Measurements from ENCODE around the gene RFX1. TPM values are rescaled to one million over a fixed set of nuclear protein-coding genes. Genes with fewer than 3 reads are reported as not detected.
"Not testable (repeated sequence)": the region's sequence is repeated elsewhere in the genome, so short reads cannot be mapped to it uniquely, and the experiment has no call there.

The RFX1 gene
- total and polyA plus RNA-seq, 2 of the 13 experiments (the other 11 are each of a cell fraction or from before 2014, with no cell fraction given) = 1.1 to 1.3 TPM

GRCh38 chr19:14048443-14049153, 42.5 kb upstream of the RFX1 start:
- Histone ChIP-seq H3K9ac (ENCODE audit: insufficient read depth, low read depth, low read length) (no peak overlapping the region), H4K20me1 (ENCODE audit: insufficient read depth, low read length) (no peaks in the 10 kb centered on the region), H3K4me2 (ENCODE audit: low read depth, low read length) (no peak overlapping the region), H3K79me2 (ENCODE audit: insufficient read depth, low read length) (no peaks in the 10 kb centered on the region), H3K4me3 (replicated peaks in 1 of 3; ENCODE audit: insufficient read depth in 1 of 3, low read depth in 2 of 3, low read length in 3 of 3) (no peak overlapping the region), H3K27me3 (ENCODE audit: control insufficient read depth in 1 of 2, insufficient read depth in 2 of 2, low read length in 2 of 2) (no peaks in the 10 kb centered on the region), H3K4me1 (ENCODE audit: insufficient read depth, low read length) (no peaks in the 10 kb centered on the region), H3K9me3 (ENCODE audit: low read length) (peaks cover 4% of the 10 kb centered on the region), H2AFZ (ENCODE audit: low read length) (no peak overlapping the region), H3K27ac (ENCODE audit: extremely low read length, insufficient read depth, low read length) (no peak overlapping the region), H3K36me3 (replicated peaks in 1 of 2; ENCODE audit: control insufficient read depth in 1 of 2, insufficient read depth in 2 of 2, low read length in 2 of 2) (no peaks in the 10 kb centered on the region)
- ATAC-seq = peak; percentile 72
- POLR2A ChIA-PET = interaction anchor here (0.7 kb wide), 1 partner anchor 165 kb away, joined by 3 read pairs; no protein-coding TSS in a partner anchor
- FAIRE-seq = no peak
- intact Hi-C loops (cut with micrococcal nuclease; ENCODE audit: unreplicated experiment) = no loop called here
- BruUV-seq (replicated peaks) = no TSS peak
- 84% methylated on average over 8 of the region's 8 CpGs for whole genome bisulfite sequencing (ENCODE audit: low lambda C conversion rate)
- CTCF ChIA-PET (ENCODE audit: low intra/inter-chr PET ratio, low total read pairs) = no interaction called here
- DNase-seq (ENCODE audit: low spot score) = peak; percentile 23
- in situ Hi-C loops (cut with HindIII; ENCODE audit: extremely low pct_ligation_motif_present, low pct_unique_long_range_greater_than_20kb) = no loop called here
- TF ChIP-seq XRCC5 (optimal IDR thresholded peaks at IDR 0.05; ENCODE audit: low read length) (peak; percentile 74), STAG1 (CRISPR knock-in tag; IDR thresholded peaks at IDR 0.05) (peak; percentile 55), KDM2A (CRISPR knock-in tag; IDR thresholded peaks at IDR 0.05; ENCODE audit: borderline replicate concordance, low read depth) (peak; percentile 33; the same call in 1 of the 2 replicates), POLR2G (IDR thresholded peaks at IDR 0.05; ENCODE audit: low read depth, low read length) (no peak), RAD21 (CRISPR knock-in tag; IDR thresholded peaks at IDR 0.05) (peak; percentile 41), SMC3 (IDR thresholded peaks at IDR 0.05; ENCODE audit: low read length) (0 out of 2 replicates have a peak, but pooled peaks have one; percentile 20), ZNF879 (CRISPR knock-in tag; IDR thresholded peaks at IDR 0.05) (no peak), ZNF264 (CRISPR knock-in tag; IDR thresholded peaks at IDR 0.05) (no peak), CTCF (CRISPR knock-in tag; IDR thresholded peaks at IDR 0.05) (peak; percentile 72)

- CTCF ChIA-PET (ENCODE audit: low intra/inter-chr PET ratio, low total read pairs); FAIRE-seq; intact Hi-C loops (cut with micrococcal nuclease; ENCODE audit: unreplicated experiment); H3K4me2 ChIP-seq (ENCODE audit: low read depth, low read length); H3K79me2 ChIP-seq (ENCODE audit: insufficient read depth, low read length); POLR2A ChIA-PET; H3K4me3 ChIP-seq (replicated peaks in 1 of 3; ENCODE audit: insufficient read depth in 1 of 3, low read depth in 2 of 3, low read length in 3 of 3); H3K36me3 ChIP-seq (replicated peaks in 1 of 2; ENCODE audit: control insufficient read depth in 1 of 2, insufficient read depth in 2 of 2, low read length in 2 of 2); H2AFZ ChIP-seq (ENCODE audit: low read length); H3K4me1 ChIP-seq (ENCODE audit: insufficient read depth, low read length); H3K9ac ChIP-seq (ENCODE audit: insufficient read depth, low read depth, low read length); H3K9me3 ChIP-seq (ENCODE audit: low read length); BruUV-seq (replicated peaks); ATAC-seq; in situ Hi-C loops (cut with HindIII; ENCODE audit: extremely low pct_ligation_motif_present, low pct_unique_long_range_greater_than_20kb); DNase-seq (ENCODE audit: low spot score); H3K27me3 ChIP-seq (ENCODE audit: control insufficient read depth in 1 of 2, insufficient read depth in 2 of 2, low read length in 2 of 2); H4K20me1 ChIP-seq (ENCODE audit: insufficient read depth, low read length); H3K27ac ChIP-seq (ENCODE audit: extremely low read length, insufficient read depth, low read length): not testable (repeated sequence)
- WGBS (ENCODE audit: low lambda C conversion rate) = 96% methylated on average over 10 of the region's 10 CpGs
Observed at GRCh38 chr19:14047866-14048265, 41.7 kb upstream of the RFX1 start.
